ENCODE measurements around the gene CUBN.

Gene CUBN

DNA sequence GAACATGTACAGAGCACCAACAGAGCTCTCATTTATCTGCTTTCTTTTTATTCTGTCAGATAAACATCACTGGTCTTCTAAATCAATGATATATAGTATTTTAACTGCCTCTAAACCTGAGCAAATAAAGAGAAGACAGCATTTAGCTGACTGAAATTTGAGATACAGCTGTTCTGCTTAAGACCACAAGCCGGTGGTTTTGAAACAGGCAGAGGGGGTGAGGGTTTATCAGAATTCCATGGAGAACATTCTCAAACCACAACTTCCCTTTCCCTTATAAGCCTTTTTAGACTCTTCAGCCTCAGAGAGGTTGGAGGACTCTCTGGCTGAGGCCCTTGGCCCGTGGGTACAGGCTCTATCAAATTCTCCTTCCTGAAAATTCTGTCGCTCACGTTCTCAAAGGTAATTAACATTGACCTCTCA, 225.0 kb downstream of the CUBN start:
- TF ChIP-seq ZFX (IDR thresholded peaks at IDR 0.05; ENCODE audit: borderline replicate concordance), result no peak
- TF ChIP-seq, protein P1, sequence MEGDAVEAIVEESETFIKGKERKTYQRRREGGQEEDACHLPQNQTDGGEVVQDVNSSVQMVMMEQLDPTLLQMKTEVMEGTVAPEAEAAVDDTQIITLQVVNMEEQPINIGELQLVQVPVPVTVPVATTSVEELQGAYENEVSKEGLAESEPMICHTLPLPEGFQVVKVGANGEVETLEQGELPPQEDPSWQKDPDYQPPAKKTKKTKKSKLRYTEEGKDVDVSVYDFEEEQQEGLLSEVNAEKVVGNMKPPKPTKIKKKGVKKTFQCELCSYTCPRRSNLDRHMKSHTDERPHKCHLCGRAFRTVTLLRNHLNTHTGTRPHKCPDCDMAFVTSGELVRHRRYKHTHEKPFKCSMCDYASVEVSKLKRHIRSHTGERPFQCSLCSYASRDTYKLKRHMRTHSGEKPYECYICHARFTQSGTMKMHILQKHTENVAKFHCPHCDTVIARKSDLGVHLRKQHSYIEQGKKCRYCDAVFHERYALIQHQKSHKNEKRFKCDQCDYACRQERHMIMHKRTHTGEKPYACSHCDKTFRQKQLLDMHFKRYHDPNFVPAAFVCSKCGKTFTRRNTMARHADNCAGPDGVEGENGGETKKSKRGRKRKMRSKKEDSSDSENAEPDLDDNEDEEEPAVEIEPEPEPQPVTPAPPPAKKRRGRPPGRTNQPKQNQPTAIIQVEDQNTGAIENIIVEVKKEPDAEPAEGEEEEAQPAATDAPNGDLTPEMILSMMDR (IDR thresholded peaks at IDR 0.05), result no peak
- no peak overlapping the region for H3K27ac ChIP-seq

DNA sequence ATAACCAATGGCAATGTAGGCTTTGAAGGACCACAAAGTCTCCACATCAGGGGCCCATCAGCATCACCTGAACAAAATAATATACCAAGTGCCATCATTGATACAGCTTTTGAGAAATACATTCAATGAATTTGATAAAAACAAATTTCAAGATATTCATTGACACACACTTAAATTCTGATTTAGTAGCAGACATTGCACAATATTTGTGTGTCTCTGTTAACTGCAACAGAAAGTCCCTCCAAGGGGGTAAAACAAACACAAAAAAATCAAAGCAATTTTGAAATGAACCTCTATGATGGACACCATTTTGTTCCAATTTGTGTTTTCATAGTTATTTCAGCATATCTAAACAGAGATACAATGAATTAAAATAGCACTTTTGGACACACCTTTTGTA, 225.6 kb downstream of the CUBN start:
- H3K27ac ChIP-seq, result no peak overlapping the region
- TF ChIP-seq ZFX (IDR thresholded peaks at IDR 0.05; ENCODE audit: borderline replicate concordance), result no peak
- TF ChIP-seq, protein P1 (IDR thresholded peaks at IDR 0.05), result no peak

DNA sequence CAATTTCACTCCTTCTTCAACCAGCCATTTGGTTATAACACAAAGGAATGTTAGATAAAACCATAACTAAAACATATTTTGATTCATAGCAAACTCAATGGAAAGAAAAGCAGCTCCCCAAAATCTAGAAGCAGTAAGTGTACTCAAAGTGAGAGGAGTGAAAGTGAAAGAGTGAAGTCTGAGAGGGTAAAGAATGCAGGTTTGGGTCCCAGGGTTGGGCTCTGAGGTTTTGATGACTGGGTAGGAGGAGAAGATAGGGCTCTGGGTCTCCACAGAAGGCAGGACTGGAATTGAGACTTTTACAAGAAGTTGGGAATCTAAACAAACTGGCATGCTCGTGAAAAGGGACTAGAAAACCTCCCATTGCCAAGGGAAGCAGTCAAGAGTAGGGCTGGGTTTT, 227.0 kb downstream of the CUBN start:
- no peak overlapping the region for H3K27ac ChIP-seq
- TF ChIP-seq, protein P1 (IDR thresholded peaks at IDR 0.05), result no peak
- TF ChIP-seq ZFX (IDR thresholded peaks at IDR 0.05; ENCODE audit: borderline replicate concordance), result no peak

DNA sequence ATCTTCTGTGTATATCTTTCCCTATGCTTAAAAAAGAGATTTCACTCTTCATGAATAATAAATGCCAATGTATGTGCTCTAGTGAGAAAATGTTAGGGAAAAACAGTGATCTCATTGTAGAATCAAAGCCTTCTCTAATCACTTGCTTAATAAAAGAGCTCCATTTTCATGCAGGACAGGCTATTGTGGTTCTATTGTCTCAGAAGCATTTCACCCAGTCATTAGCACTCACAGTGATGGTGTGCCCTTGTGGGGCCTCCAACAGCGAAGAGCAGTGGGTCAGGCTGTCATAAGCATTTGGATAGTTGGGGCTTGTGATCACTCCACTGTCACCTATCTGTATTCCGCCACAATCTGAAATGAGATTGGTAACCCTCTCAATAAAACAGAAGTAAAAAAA, 228.5 kb downstream of the CUBN start:
- no peak for TF ChIP-seq ZFX (IDR thresholded peaks at IDR 0.05; ENCODE audit: borderline replicate concordance)
- TF ChIP-seq, protein P1 (IDR thresholded peaks at IDR 0.05), result no peak
- no peak overlapping the region for H3K27ac ChIP-seq

DNA sequence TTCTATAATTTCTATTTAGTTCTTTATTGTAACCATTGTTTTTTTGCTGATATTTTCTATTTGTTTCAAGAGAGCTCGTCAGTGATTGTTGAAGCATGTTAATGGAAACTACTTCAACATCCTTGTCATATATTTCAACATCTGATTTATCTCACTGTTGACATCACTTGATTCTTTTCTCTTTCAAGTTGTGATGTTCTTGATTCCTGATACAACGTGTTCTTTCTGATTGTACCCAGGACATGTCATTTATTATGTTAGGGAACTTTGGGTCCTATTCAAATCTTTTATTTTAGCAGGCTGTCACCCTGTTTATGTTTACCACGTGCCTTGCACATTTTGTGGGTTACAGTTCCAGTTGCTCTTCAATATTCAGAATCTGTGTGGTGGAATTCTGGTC, 232.6 kb downstream of the CUBN start:
- TF ChIP-seq, protein P1 (IDR thresholded peaks at IDR 0.05), result no peak
- TF ChIP-seq ZFX (IDR thresholded peaks at IDR 0.05; ENCODE audit: borderline replicate concordance), result no peak
- no peak overlapping the region for H3K27ac ChIP-seq

DNA sequence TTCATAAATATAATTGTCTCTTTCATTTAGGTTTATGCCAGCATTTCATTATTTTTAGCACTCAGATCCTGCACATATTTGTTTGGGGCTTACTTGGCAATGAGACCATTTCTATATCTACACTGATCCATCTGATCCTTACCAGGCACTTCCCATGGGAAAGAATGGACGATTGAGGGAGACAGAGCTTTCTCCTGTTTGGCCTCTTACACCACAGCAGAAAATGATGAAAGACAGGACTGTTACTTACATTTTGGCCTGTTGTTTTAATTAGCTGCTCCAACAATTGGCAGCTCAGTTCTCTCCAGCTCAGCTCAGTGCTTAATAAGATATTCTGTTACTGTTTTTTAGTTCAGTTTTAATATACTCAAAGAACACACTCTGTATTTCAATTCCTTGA, 234.8 kb downstream of the CUBN start:
- no peak overlapping the region for H3K27ac ChIP-seq
- TF ChIP-seq ZFX (IDR thresholded peaks at IDR 0.05; ENCODE audit: borderline replicate concordance), result no peak
- TF ChIP-seq, protein P1 (IDR thresholded peaks at IDR 0.05), result no peak

DNA sequence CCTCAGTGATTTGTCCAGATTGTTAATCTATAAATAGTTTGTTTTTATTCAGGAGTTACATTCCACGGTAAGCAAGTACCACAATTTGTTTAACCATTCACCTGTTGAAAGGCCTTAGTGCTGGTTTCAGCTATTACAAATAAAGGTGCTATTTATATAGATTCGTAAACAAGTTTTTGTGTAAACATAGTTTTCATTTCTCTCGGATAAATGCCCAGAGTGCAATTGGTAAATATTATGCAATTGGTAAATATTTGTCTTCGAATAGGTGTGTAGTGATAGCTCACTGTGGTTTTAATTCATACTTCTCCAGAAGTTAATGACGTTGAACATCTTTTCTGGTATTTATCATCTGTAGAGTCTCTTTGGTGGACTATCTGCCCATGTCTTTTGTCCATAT, 235.9 kb downstream of the CUBN start:
- TF ChIP-seq ZFX (IDR thresholded peaks at IDR 0.05; ENCODE audit: borderline replicate concordance), result no peak
- TF ChIP-seq, protein P1 (IDR thresholded peaks at IDR 0.05), result no peak
- H3K27ac ChIP-seq, result no peak overlapping the region

Measured in 22Rv1 (cell line).